Measurements from ENCODE around the gene B4GALNT2.

The B4GALNT2 gene

DNA sequence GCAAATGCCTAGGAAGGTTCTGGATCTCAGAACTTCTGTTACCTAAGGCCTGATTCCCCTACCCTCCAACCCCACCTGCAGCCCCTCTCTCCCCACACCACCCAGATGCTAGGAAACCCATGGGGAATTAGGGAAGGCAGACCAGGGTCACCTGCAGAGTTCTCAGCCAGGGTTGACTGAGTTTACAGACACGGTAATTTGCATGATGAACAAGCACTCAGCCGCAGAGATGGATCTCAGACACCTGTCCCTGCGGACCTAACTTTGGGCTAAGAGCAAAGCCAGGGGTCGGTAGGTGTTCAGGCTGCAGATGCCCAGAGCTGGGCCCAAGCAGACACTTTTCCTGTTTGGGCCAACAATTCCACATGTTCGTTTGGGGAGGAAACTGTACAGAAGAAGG is 80.8 kb downstream of the B4GALNT2 start:
- TF ChIP-seq, protein P1, sequence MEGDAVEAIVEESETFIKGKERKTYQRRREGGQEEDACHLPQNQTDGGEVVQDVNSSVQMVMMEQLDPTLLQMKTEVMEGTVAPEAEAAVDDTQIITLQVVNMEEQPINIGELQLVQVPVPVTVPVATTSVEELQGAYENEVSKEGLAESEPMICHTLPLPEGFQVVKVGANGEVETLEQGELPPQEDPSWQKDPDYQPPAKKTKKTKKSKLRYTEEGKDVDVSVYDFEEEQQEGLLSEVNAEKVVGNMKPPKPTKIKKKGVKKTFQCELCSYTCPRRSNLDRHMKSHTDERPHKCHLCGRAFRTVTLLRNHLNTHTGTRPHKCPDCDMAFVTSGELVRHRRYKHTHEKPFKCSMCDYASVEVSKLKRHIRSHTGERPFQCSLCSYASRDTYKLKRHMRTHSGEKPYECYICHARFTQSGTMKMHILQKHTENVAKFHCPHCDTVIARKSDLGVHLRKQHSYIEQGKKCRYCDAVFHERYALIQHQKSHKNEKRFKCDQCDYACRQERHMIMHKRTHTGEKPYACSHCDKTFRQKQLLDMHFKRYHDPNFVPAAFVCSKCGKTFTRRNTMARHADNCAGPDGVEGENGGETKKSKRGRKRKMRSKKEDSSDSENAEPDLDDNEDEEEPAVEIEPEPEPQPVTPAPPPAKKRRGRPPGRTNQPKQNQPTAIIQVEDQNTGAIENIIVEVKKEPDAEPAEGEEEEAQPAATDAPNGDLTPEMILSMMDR (conservative IDR thresholded peaks at IDR 0.05; ENCODE audit: low read length): no peak
- H3K4me3 ChIP-seq (ENCODE audit: low read length): no peak overlapping the region
- DNase-seq (ENCODE audit: low read depth): no peak

DNA sequence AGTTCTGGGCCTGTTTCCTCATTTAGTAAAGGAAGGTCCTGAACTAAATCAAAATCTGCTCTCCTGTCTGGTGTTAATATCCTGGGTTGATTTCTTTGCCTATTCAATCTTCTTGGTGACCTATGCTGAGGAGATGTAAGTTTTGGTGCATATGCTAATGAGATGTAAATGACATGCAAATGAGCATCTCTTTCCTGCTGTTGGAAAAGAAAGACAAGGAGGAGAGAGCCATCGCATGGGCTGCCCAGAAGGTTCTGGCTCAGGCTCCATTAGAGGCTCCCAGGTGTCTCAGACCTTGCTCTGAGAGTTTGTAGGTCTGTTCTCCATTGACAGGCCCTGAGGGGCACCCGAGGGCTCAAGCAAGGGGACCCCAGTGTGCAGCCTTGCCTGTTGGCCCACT is 81.3 kb downstream of the B4GALNT2 start:
- TF ChIP-seq, protein P1 (conservative IDR thresholded peaks at IDR 0.05; ENCODE audit: low read length): no peak
- no peak overlapping the region for H3K4me3 ChIP-seq (ENCODE audit: low read length)
- DNase-seq (ENCODE audit: low read depth): no peak

DNA sequence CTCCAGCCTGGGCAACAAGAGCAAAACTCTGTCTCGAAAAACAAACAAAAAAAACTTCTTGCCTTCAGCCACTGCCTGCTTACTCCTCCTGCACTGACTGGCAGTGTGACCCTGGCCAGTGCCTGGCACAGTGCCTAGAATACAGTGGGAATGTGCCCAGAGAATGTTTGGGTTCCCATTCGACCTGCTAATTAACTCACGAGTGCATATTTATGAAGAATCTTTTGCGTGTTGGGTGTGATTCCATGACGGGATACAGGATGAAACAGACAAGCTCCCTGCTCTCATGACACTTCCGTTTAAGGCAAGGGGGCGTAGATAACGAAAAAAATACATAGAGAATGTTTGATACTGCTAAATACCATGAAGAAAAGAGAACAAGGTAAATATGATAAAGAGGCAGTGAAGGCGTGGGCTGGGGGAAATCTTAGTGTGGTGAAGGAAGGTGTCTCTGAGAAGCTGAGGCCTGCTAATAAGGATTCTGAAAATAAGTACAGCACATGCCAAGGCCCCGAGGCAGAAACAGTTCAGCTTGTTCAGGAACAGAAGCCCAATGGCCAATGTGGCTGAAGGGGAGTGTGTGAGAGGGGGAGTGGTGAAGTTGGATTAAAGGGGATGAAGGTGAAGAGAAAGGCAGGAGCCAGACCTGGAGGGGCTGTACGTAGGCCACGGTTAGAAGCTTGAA is 82.2 kb downstream of the B4GALNT2 start:
- H3K4me3 ChIP-seq (ENCODE audit: low read length): no peak overlapping the region
- TF ChIP-seq, protein P1 (conservative IDR thresholded peaks at IDR 0.05; ENCODE audit: low read length): no peak
- DNase-seq (ENCODE audit: low read depth): no peak

GRCh38 chr17:49216482-49216881 is 83.9 kb downstream of the B4GALNT2 start:
- DNase-seq (ENCODE audit: low read depth): no peak
- TF ChIP-seq, protein P1 (conservative IDR thresholded peaks at IDR 0.05; ENCODE audit: low read length): no peak
- no peak overlapping the region for H3K4me3 ChIP-seq (ENCODE audit: low read length)

DNA sequence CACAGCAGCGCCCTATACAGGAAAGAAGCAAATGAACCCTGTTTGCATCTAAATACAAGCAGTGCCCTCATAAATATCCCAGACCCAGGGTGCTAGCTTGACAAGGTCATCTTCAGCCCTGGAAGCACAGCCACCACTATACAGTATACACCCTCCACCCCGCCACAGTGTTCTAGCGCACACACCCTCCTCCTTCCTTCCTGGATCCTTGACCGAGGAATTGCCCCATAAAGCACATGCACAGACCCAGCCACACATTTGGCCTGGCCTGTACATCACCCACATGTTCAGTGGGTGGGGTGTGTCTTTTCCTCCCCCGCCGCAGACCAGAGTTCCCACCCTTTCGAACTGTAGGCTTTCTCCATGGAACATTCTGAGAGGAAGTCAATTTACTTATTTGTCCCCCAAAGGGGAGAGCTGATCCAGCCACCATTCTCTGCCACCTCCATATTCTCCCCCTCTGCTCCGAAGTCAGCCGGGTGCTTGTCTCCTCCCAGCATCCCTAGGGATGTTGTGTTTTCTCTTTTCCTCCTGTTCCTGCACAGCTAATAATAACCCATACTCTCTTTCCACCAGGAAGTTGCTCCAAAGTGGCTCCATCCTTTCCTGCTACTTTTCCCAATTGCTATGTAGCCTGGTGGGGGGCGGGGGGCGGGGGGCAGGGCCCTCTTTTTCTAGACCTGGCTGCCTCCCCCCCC is 84.5 kb downstream of the B4GALNT2 start:
- H3K4me3 ChIP-seq (ENCODE audit: low read length): no peak overlapping the region
- TF ChIP-seq, protein P1 (conservative IDR thresholded peaks at IDR 0.05; ENCODE audit: low read length): no peak
- no peak for DNase-seq (ENCODE audit: low read depth)

GRCh38 chr17:49217651-49218413 is 85.3 kb downstream of the B4GALNT2 start:
- TF ChIP-seq, protein P1 (conservative IDR thresholded peaks at IDR 0.05; ENCODE audit: low read length): no peak
- DNase-seq (ENCODE audit: low read depth): no peak
- H3K4me3 ChIP-seq (ENCODE audit: low read length): no peak overlapping the region
